HG02852 (cell line): ENCODE results near the gene SPTB.

ENCODE experiments used
- ATAC-seq: cut with Tn5 transposase; IDR thresholded peaks from one replicate; pipeline ENCODE4 v1.9.1; 2021; ENCODE audit warnings: mild to moderate bottlenecking, moderate library complexity; ENCODE audit not compliant: unreplicated experiment

The SPTB gene

GRCh38 chr14:64792871-64793560 is 86.7 kb downstream of the SPTB start:
- no peak for ATAC-seq

- no peak for ATAC-seq
Measured at GRCh38 chr14:64792231-64792630, 87.5 kb downstream of the SPTB start.

GRCh38 chr14:64790478-64790877 is 89.2 kb downstream of the SPTB start:
- no peak for ATAC-seq

- ATAC-seq, result no peak
Measured at GRCh38 chr14:64789696-64790095, 90.0 kb downstream of the SPTB start.

- no peak for ATAC-seq
Measured at GRCh38 chr14:64788706-64789105, 91.0 kb downstream of the SPTB start.

- no peak for ATAC-seq
Measured at GRCh38 chr14:64787619-64788018, 92.1 kb downstream of the SPTB start.

- ATAC-seq, result no peak
Measured at GRCh38 chr14:64786296-64787149, 93.2 kb downstream of the SPTB start.

GRCh38 chr14:64784006-64784405 is 95.7 kb downstream of the SPTB start:
- ATAC-seq, result no peak

GRCh38 chr14:64782196-64782595 is 97.5 kb downstream of the SPTB start:
- ATAC-seq, result no peak

- ATAC-seq, result no peak
Measured at GRCh38 chr14:64779472-64779871, 100.2 kb downstream of the SPTB start.

GRCh38 chr14:64778104-64778754 is 101.5 kb downstream of the SPTB start:
- no peak for ATAC-seq

- ATAC-seq, result no peak
Measured at GRCh38 chr14:64777461-64777860, 102.2 kb downstream of the SPTB start.

- ATAC-seq, result no peak
Measured at GRCh38 chr14:64775081-64775777, 104.5 kb downstream of the SPTB start.

- no peak for ATAC-seq
Measured at GRCh38 chr14:64774272-64774671, 105.4 kb downstream of the SPTB start.

GRCh38 chr14:64773577-64773976 is 106.1 kb downstream of the SPTB start:
- ATAC-seq, result no peak

GRCh38 chr14:64773046-64773445 is 106.7 kb downstream of the SPTB start:
- ATAC-seq, result no peak

- ATAC-seq, result no peak
Measured at GRCh38 chr14:64772397-64772950, 107.2 kb downstream of the SPTB start.

GRCh38 chr14:64771161-64771560 is 108.5 kb downstream of the SPTB start:
- ATAC-seq, result no peak

- ATAC-seq, result no peak
Measured at GRCh38 chr14:64770751-64771150, 109.0 kb downstream of the SPTB start.

GRCh38 chr14:64769096-64770020 is 110.3 kb downstream of the SPTB start:
- no peak for ATAC-seq
